GDM1 (cell line): ENCODE data around the gene HRH2.

Experiments used
- DNase-seq: peaks from one replicate; lab custom pipeline; 2025; lab: John Stamatoyannopoulos, UW

Gene HRH2

DNA sequence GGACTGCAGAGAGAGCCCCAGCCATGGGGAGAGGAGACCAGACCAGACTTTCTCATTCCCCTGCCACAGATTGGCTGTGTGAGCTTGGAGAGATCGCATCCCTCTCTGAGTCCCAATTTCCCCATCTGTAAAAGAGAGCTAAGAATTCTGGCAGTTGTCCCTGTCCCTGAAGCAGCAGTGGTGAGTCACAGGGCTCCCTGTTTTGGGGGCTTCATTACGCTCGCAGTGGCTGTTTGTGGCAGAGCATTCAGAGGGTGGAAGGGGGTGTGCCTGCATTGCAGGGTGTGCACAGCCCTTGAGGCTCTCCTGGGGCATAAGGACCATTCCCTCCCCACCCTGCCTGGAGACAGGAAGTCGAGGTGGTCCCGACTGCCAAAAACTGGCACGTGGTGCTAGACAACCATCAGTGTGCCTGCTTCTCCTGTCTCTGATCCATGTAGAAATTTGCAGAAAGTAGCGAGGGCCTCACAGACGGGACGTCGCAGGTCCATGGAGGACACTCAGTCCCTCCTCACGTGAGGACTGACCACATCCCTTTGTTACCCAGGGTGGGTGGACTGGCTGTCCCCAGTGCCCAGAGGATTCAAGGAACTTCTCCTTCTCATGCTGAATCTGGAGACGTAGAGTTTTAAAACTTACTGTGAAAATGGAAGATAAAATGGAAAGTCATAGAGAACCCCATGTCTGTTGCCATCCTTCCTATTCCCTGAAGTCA lies 35.3 kb downstream of the HRH2 start:
- no peak for DNase-seq

DNA sequence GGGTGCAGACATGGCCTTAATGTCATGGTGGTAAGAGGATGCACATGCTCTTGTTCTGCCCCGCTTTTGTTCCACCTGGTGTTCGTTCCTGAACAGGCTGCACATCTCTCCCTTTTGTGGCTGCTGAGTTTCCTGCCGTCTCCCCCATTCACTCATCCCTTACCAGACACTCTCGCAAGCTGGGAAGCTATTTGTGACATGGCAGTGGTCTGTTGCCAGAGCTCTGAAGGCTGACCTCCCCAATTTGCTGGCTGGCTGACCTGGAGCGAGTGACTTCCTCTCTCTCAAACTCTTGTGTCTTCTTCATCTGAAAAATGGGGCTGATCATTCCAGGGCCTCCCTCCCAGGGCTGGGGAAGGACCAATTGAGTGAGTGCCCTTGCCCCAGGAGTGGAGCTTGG lies 35.9 kb downstream of the HRH2 start:
- peak; percentile 22 for DNase-seq

DNA sequence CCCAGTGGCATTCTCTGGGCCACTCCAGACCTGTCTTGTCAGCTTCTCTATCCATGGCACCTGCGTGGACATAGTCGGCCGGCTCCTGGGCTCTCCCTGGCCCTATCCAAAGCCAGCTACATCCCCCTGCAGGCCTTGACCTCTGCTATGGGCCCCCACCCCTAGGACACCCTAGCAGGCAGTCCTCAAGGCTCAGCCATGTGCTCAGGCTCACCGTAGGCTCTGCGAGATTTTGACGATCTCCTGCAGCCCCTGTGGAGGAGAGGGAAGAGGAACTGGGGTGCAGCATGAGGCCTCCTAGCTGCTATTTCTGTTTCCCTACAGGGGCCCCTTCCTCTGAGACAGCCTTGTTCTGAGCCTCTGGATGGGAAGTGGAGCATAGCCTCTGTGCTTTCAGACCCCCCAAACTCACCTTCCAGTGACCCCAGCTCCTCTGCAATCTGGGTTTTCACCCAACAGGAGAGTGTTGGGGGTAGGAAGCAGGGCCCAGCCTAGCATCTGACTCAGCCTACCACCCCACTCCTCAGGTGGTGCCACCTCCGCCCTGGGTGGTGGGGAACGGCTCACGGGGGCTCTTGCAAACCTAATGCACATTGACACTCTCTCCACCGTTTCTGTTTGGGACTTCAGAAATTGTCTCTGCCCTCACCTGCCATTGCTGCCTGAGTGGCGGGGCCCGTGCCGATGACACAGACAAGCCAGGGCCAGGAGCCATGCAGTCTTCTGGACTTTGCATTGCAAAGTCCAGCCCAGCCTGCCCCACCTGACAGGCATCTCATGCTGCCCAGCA lies 36.7 kb downstream of the HRH2 start:
- peak; percentile 59 for DNase-seq

DNA sequence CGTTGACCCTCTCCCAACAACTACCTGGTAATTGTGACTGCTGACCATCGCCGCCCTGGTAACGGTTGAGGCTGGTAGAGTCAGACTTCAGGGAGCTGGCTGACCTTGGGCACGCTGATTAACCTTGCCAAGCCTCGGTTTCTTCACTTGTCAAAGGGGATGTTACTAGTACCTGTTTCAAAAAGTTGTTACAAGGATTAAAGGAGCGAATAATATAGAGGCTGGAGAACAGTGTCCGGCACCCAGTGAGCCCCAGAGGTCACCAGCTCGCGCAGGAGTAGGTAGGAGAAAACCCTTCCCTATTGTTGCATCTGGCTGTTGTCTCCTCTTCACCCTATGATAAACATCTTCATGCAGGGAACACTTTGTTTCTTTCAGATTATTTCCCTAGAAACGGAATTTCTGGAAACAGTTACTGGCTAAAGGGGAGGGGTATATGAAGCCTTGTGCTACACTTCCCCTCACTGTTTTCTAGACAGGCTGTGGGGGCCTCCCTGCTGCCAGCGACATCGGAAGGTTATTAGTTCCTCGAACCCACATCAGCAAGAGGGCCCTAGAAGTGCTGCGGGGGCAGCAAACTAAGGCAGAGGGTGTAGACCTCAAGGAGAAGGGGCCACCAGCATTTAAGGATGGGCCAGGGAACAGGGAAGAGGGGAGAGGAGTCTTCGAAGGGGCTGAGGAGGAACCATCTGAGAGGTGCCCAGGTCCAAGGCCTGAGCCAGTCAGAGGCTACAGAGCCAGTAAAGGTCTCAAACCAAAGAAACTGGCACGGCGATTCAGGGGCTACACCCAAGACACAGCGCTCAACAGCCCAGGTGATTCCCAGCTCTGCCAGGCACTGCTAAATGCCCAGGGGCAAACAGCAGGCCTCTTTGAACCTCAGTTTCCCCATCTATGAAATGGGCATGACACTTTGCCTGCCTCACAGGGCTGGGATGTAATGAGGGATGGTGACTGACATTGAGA lies 37.6 kb downstream of the HRH2 start:
- no peak for DNase-seq

DNA sequence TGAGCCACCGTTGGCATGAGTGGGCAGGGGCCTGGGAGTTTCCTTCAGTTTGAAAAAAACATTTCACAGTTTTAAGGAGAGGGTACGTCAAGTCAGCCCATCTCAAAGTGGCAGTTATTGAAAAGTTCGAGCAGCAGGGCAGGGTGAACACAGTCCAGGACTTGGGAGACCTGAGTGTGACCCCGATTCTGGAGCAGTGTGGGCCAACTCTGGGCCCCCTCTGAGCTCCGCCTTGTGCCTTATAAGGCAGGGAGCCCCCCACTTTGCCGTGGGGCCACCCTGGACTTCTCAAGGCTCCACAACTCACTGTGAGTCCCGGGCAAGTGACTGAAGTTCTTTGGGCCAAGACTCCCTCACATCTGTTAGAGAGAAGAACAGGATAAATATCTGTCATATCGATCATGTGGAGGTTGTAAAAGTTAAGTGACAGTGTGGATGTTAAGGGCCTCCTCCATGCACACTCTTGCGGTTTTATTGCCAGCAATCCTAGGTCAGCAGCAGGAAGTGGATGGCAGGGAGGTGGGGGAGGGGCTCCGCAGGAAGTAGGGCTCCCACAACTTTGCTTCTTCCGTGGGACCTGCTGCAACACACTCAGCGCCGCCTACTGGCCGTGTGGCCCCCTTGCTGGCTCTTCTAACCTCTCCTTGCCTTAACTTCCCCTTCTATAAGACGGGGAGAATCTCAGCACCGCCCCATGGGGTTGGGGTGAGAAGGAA lies 38.4 kb downstream of the HRH2 start:
- DNase-seq: peak; percentile 91

DNA sequence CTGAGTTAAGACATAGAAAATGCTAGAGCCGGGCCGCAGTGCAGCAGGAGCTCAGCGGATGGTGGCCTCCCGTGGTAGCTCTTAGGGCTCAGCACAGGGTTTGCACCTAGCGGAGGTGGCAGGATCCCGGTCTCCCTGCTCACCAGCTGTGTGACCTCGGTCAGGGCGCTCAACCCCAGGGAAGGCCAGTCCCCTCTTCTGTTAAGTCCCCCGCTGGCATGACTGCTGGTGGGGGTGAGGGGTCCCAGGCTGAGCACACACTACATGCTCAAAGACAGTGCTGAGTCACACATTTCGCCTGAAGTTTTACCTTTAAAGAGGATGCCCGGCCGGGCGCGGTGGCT lies 39.0 kb downstream of the HRH2 start:
- DNase-seq: no peak

DNA sequence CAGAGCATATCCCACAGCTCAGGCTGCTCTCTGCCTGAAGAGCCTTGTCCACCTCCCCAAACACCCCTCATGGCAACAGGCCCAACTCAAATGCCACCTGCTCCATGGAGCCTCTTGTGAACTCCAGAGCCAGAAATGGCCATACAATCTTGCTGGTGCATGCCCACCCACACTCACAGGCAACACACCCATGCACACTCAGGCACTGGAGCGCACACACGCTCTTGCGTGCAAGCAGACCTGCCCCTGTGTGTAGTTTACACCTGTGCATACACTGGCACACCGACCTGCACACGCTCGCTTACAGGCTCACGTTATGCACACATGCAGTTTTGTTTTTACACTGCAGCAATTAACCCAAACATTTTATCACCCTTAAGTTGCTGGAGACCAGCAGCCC lies 40.0 kb downstream of the HRH2 start:
- no peak for DNase-seq

DNA sequence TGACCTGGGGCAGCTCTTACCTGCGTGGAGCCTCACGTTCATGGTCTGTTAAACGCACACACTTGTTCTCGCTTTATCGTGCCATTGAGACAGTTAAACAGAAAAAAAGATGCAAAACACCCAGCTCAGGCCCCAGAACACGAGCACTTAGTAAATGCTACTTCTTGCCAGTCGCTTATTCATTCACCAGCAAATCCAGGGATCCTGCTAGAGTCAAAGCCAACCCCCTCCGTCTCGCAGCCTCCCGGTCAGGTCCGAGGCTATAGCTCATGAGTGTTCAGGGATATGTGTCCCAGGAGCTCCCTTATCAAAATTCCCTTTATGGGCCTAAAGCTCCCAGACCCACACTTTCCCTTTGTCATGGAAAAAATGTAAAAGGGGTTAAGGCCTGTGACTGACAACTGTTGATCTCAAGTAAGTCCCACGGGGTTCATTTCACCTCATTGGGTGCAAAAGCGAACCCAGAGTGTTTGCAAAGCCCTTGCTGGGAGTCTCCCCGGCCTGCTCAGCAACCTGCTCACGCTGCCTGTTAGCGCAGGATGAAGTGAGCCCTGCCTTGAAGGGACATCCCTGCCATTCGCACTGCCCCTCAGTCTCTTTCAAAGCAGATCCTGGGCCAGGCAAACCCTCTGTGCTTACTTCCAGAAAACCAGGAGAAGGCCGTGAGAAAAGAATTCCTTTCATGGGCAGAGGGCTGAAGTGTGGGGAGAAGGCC lies 40.7 kb downstream of the HRH2 start:
- DNase-seq: no peak

DNA sequence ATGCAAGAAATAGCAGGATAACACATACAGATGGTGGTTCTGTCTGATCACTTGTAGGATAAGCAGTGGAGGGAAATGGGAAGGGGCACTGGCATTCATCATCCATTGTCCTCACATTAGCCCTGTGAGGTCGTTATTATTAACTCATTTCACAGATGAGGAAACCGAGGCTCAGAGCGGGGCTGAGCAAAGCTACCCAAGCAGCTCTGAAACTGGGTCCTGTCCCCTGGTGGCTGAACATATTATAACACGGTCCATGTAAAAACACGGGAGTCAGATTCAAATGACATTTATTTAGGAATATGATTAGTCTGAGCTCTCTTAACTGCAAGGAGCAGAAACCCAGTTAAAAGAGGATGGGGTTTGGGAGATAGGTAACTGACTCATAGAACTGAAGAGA lies 43.1 kb downstream of the HRH2 start:
- no peak for DNase-seq

DNA sequence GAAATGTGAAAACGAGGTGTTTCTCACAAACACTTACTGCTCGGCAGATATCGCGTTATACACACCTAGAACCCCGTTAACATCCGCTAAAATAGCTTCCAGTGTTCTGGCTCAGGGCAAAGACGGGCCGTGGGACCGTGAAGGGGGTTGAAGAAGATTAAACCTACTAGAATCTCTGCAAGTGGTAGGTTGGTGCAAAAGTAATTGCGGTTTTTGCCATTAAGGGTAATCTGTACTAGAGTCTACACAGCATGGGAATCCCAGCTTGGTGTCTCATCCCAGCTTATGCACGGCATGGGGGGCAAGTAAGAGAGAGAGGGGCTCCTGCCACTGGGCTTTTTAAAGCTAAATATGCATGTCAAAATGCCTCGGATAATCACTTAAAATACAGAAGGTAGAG lies 43.9 kb downstream of the HRH2 start:
- no peak for DNase-seq

DNA sequence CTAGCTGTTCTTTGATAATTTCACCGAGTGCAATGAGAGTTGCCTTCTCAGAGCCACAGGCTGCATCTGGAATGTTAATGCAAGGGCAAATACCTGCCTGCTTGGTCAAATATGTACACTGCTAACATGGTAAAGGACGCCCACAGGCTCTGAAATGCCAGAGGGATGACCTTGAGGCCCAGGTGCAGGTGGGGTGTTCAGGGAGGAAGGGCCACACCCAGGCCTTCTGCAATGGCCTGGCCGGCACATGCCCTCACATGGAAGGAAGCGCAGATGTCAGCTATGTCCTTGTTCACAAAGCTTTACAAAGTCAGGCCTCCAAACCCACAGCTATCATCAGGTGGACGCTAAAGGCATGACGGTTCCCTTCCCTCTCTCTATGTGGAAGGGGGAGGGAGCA lies 48.6 kb downstream of the HRH2 start:
- DNase-seq: no peak

DNA sequence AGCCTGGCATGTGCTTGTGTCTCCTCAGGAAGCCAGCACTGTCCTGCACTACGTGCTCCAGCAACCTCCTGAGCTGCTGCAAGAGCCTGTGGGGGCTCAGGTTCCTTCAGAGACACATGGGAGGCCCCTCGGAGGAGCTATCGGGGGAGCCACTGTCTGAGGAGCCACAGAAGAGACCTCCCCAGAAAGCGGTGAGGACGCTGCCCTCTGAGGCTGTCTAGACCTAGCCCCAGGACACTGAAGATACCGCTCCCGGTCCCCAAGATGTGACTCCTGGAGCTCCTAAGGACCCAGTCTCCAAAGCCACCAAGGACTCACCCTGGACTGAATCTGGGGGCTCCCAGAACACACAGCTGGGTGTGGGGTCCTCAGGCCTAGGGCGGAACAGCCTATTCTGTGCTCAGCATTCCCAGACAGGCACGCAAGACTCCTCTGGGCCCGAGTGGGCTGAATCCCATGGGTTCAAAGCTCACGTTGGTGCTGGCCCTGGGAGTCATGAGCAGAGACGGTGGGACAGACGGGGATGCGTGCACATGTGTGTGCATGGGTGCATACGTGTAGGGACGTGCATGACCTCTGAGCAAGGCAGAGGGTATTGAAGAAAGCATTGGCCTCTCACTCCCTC lies 50.0 kb downstream of the HRH2 start:
- DNase-seq: no peak

DNA sequence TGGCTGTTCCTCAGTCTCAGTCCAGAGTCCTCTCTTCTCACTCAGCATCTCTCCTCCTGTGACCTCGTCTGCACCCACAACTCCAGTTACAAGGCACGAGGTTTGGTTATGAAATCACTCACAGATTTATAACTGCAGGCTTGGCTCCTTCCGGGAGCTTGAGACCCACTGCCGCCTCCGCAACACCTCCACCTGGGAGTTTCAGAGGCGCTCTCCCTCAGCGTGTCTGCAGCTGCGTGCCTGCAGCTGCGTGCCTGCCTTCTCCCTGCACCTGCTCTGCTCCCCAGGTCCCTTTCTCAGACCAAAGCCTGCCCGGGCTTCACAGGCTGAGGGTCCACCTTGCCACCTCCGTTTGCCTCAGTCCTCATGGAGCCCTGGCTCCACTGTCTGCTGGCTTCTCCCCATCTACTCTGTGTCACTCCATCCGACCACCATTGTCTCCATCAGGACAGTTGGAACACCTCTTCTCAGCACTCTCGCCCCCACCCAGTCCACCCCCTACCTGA lies 51.5 kb downstream of the HRH2 start:
- DNase-seq: no peak

DNA sequence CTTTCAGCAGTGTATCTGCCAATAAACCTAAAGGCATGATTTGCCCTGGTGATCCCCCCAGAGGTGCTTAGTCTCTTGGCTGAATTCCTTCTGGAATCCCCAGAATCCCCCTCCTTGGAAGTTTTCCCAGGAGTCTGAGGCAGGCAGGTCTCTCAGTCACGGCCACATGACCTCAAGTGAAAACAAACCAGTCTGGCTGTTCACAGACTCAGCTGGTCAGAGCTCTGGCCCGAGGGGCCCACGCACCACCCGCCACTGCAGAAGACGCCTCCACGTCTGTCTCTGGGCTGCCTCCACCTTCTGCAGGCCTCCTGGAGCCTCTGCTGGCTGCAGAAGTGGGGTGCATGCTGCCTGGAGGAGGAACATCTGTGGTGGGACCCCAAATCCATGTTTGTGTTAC lies 52.5 kb downstream of the HRH2 start:
- DNase-seq: no peak

DNA sequence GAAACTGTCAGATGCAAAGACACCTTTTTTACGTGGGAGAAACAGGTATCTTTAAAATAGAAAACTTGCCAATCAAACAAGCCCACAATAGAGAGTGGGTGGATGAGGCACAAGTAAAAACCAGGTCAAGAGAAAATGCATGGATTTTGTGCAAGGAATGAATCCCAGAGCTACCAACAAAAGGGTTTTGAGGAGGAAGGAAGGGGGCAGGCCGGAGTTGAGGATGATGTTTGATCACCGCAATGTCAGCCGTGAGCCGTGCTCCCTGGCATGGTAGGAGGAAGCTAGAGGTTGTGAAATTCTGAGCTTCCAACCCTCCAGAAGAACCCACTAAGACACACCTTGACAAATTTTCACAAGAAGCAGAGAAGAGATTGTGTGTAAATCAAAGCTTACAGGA lies 53.2 kb downstream of the HRH2 start:
- no peak for DNase-seq

DNA sequence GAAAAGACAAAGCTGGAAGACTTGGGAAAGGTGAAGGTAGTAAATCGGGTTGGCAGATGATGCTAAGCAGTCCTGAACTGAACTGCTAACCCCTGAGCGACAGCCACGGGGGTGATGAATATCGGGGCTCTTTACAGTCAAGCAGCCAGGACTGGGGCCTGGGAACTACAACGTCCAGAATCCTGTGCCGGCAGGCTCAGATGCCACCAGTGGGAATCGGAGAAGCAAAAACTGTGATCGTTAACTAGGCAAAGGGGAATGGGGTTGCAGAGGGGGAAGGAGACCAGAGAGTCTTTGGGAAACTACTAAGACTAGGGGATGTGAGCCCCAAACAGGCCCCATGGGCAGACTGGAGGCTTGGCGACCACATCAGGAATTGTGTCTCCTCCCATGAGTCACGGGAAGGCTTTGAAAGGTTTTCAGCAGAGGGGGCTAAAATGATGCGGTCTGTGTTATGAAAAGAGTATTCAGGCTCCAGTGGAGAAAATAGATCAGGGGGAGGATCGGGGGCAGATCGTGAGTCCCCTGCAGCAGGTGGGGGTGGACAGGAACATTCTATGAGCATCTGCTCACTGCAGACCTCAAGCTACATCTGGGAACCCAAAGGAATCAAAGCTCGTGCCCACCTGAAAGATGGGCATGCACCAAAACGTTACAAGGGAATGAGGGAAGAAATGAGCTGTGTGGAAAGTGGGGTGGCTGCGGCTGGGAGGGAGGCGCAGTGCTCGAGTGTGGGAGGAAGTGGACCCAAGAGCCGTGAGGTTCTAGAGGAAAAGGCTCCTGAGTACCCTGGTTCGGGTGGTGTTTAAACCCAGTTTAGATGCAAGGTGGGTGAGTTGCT lies 53.8 kb downstream of the HRH2 start:
- no peak for DNase-seq

DNA sequence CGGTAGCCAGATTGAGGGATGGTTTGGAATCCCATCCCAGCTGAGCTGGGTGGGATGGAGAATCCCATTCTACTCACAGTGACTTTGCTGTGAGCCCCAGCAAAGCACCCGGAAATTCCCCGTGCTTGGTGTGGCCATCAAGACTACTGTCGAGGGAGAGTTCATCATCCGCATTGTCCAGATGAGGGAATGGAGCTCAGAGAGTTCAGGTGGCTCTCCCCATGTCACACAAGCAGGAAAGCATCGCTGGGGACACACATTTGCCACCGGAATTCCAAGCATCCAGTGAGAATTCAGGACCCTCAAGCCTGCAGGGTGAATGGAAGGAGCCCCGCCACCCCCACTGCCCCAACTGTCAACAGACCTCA lies 54.4 kb downstream of the HRH2 start:
- DNase-seq: no peak

DNA sequence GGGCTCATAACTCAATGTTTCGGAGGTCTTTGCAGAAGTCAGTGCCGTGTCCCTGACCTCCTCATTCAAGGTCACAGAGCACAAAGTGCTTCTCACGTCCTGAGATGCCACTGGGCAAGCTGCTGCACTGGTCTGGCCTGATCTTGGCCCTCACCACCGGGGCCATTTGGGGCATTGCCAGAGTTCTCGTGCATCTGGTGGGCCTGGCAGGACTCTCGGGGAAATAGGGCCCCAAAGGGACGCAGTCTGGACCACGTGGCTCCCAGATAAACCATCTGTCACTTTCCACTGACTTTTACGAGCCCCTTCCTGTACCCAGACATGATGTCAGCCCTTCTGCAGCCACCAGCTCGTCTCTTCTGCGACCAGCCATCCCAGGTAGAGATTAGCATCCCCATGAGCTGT lies 54.8 kb downstream of the HRH2 start:
- no peak for DNase-seq

DNA sequence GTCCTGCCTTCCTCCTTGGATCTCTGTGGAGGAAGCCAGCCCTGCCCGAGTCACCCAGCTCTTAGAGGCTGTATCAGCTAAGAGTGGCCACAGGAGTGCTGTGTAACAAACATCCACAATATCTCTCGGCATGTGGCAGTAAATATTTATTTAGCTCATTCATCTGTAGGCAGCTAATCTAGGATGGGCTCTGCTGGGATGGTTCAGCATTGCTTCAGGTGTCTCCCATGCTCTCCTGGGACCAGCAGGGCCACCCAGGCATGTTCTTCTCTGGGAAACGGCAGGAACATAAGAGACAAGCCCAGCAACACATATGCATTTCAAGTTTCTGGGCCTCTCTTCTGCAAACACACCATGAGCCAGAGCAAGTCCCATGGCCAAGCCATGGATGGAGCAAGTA lies 56.1 kb downstream of the HRH2 start:
- DNase-seq: no peak
